HG02943 (cell line): ENCODE measurements around the gene AGBL2.
"Not testable (repeated sequence)": the region's sequence is repeated elsewhere in the genome, so short reads cannot be mapped to it uniquely, and the experiment has no call there.

Experiments used
- ATAC-seq: cut with Tn5 transposase; IDR thresholded peaks from one replicate; pipeline ENCODE4 v1.9.1; 2021; ENCODE audit warnings: mild to moderate bottlenecking, low read depth, moderate library complexity; ENCODE audit not compliant: unreplicated experiment

The AGBL2 gene

GRCh38 chr11:47715082-47715669, at the start of gene AGBL2:
Gene AGBL2 (minus strand): TSS chr11:47715369. CDS start chr11:47714650, 719 bp downstream.
- peak; percentile 98 for ATAC-seq

GRCh38 chr11:47759291-47759690, 44.1 kb upstream of the AGBL2 start:
- ATAC-seq: not testable (repeated sequence)

- no peak for ATAC-seq
Observed at GRCh38 chr11:47756208-47756607, 41.0 kb upstream of the AGBL2 start.

GRCh38 chr11:47750725-47751124, 35.6 kb upstream of the AGBL2 start:
- no peak for ATAC-seq

GRCh38 chr11:47742494-47742893, 27.3 kb upstream of the AGBL2 start:
- not testable (repeated sequence) for ATAC-seq

GRCh38 chr11:47737817-47738216, 22.6 kb upstream of the AGBL2 start:
- ATAC-seq: not testable (repeated sequence)

- ATAC-seq: no peak
Observed at GRCh38 chr11:47732271-47732670, 17.1 kb upstream of the AGBL2 start.

- no peak for ATAC-seq
Observed at GRCh38 chr11:47731475-47731874, 16.3 kb upstream of the AGBL2 start.

- no peak for ATAC-seq
Observed at GRCh38 chr11:47726878-47727514, 11.8 kb upstream of the AGBL2 start.

GRCh38 chr11:47726118-47726442, 10.9 kb upstream of the AGBL2 start:
- no peak for ATAC-seq

GRCh38 chr11:47725442-47726117, 10.4 kb upstream of the AGBL2 start:
- no peak for ATAC-seq

GRCh38 chr11:47724041-47724729, 9.0 kb upstream of the AGBL2 start:
- no peak for ATAC-seq

- ATAC-seq: no peak
Observed at GRCh38 chr11:47723041-47723440, 7.9 kb upstream of the AGBL2 start.

GRCh38 chr11:47720651-47721050, 5.5 kb upstream of the AGBL2 start:
- no peak for ATAC-seq

GRCh38 chr11:47716692-47717091, 1.5 kb upstream of the AGBL2 start:
- ATAC-seq: no peak

GRCh38 chr11:47714554-47715081, 551 bp downstream of the AGBL2 start:
- no peak for ATAC-seq

- ATAC-seq: no peak
Observed at GRCh38 chr11:47711816-47712215, 3.4 kb downstream of the AGBL2 start.

- ATAC-seq: no peak
Observed at GRCh38 chr11:47711225-47711624, 3.9 kb downstream of the AGBL2 start.

GRCh38 chr11:47707275-47707786, 7.8 kb downstream of the AGBL2 start:
- not testable (repeated sequence) for ATAC-seq

GRCh38 chr11:47705721-47706120, 9.4 kb downstream of the AGBL2 start:
- ATAC-seq: no peak

GRCh38 chr11:47691979-47692378, 23.2 kb downstream of the AGBL2 start:
- no peak for ATAC-seq
